ENCODE measurements around the gene DDX18.

DDX18 gene

GRCh38 chr2:117845304-117845703, 30.8 kb downstream of the DDX18 start:
- Histone ChIP-seq H3K36me3 (replicated peaks; ENCODE audit: insufficient read depth, low read length) (no peaks in the 10 kb centered on the region), H3K4me1 (ENCODE audit: low read length) (no peaks in the 10 kb centered on the region), H3F3A (ENCODE audit: insufficient read depth, low read length) (no peaks in the 10 kb centered on the region), H3K4me2 (ENCODE audit: low read depth, low read length) (no peak overlapping the region), H4K20me1 (ENCODE audit: insufficient read depth, low read length) (no peaks in the 10 kb centered on the region), H3K27ac (ENCODE audit: low read length) (no peak overlapping the region), H3K9ac (ENCODE audit: low read length) (no peak overlapping the region), H3K27me3 (replicated peaks; ENCODE audit: insufficient read depth, low read length) (no peaks in the 10 kb centered on the region), H3K79me2 (ENCODE audit: low read length) (no peaks in the 10 kb centered on the region), H2AFZ (ENCODE audit: low read length) (no peak overlapping the region), H3K9me2 (replicated peaks; ENCODE audit: insufficient read depth, low read length) (no peaks in the 10 kb centered on the region), H3K4me3 (ENCODE audit: low read length) (no peak overlapping the region), H3K9me3 (replicated peaks; ENCODE audit: insufficient read depth, low read length) (no peaks in the 10 kb centered on the region)
- DNase-seq: no peak
- TF ChIP-seq EZH2 (optimal IDR thresholded peaks at IDR 0.05; ENCODE audit: low read depth, low read length) (no peak), CTCF (IDR thresholded peaks at IDR 0.05; ENCODE audit: low read length) (no peak), EZH2phosphoT487 (IDR thresholded peaks at IDR 0.05; ENCODE audit: low read length) (no peak)

- Histone ChIP-seq H3F3A (ENCODE audit: insufficient read depth, low read length) (no peaks in the 10 kb centered on the region), H3K9ac (ENCODE audit: low read length) (no peak overlapping the region), H3K9me3 (replicated peaks; ENCODE audit: insufficient read depth, low read length) (no peaks in the 10 kb centered on the region), H3K27ac (ENCODE audit: low read length) (no peak overlapping the region), H3K9me2 (replicated peaks; ENCODE audit: insufficient read depth, low read length) (no peaks in the 10 kb centered on the region), H3K4me3 (ENCODE audit: low read length) (no peak overlapping the region), H3K79me2 (ENCODE audit: low read length) (no peaks in the 10 kb centered on the region), H3K4me2 (ENCODE audit: low read depth, low read length) (no peak overlapping the region), H3K4me1 (ENCODE audit: low read length) (no peaks in the 10 kb centered on the region), H3K36me3 (replicated peaks; ENCODE audit: insufficient read depth, low read length) (no peaks in the 10 kb centered on the region), H2AFZ (ENCODE audit: low read length) (no peak overlapping the region), H3K27me3 (replicated peaks; ENCODE audit: insufficient read depth, low read length) (no peaks in the 10 kb centered on the region), H4K20me1 (ENCODE audit: insufficient read depth, low read length) (no peaks in the 10 kb centered on the region)
- TF ChIP-seq EZH2 (optimal IDR thresholded peaks at IDR 0.05; ENCODE audit: low read depth, low read length) (no peak), EZH2phosphoT487 (IDR thresholded peaks at IDR 0.05; ENCODE audit: low read length) (no peak), CTCF (IDR thresholded peaks at IDR 0.05; ENCODE audit: low read length) (no peak)
- DNase-seq: no peak
These were observed 35.5 kb downstream of the DDX18 start for GRCh38 chr2:117850015-117850414.

- H3K4me1 ChIP-seq (ENCODE audit: low read length): no peaks in the 10 kb centered on the region
- TF ChIP-seq EZH2 (optimal IDR thresholded peaks at IDR 0.05; ENCODE audit: low read depth, low read length) (no peak), CTCF (IDR thresholded peaks at IDR 0.05; ENCODE audit: low read length) (no peak), EZH2phosphoT487 (IDR thresholded peaks at IDR 0.05; ENCODE audit: low read length) (no peak)
- no peaks in the 10 kb centered on the region for H3K79me2 ChIP-seq (ENCODE audit: low read length)
- DNase-seq: no peak
- H4K20me1 ChIP-seq (ENCODE audit: insufficient read depth, low read length): no peaks in the 10 kb centered on the region
- no peak overlapping the region for H2AFZ ChIP-seq (ENCODE audit: low read length)
- no peaks in the 10 kb centered on the region for H3K27me3 ChIP-seq (replicated peaks; ENCODE audit: insufficient read depth, low read length)
- H3K9me2 ChIP-seq (replicated peaks; ENCODE audit: insufficient read depth, low read length): no peaks in the 10 kb centered on the region
- no peak overlapping the region for H3K4me3 ChIP-seq (ENCODE audit: low read length)
- H3F3A ChIP-seq (ENCODE audit: insufficient read depth, low read length): no peaks in the 10 kb centered on the region
- no peaks in the 10 kb centered on the region for H3K9me3 ChIP-seq (replicated peaks; ENCODE audit: insufficient read depth, low read length)
- H3K9ac ChIP-seq (ENCODE audit: low read length): no peak overlapping the region
- no peak overlapping the region for H3K4me2 ChIP-seq (ENCODE audit: low read depth, low read length)
- no peaks in the 10 kb centered on the region for H3K36me3 ChIP-seq (replicated peaks; ENCODE audit: insufficient read depth, low read length)
- H3K27ac ChIP-seq (ENCODE audit: low read length): no peak overlapping the region
These were observed 36.0 kb downstream of the DDX18 start for GRCh38 chr2:117850461-117850860.
